Measurements from ENCODE around the gene NUDT16. TPM values are rescaled to one million over a fixed set of nuclear protein-coding genes. Genes with fewer than 3 reads are reported as not detected.

Gene NUDT16
- polyA plus RNA-seq, 1 donor (not counting 4 experiments of a cell fraction or from before 2014, with no cell fraction given) = 6.9 TPM

GRCh38 chr3:131388490-131388799, 6.9 kb downstream of the NUDT16 start:
- no peak for DNase-seq (ENCODE audit: low read depth, low spot score)
- Histone ChIP-seq H3K4me2 (ENCODE audit: control insufficient read depth, extremely low read depth, insufficient read depth, low read depth, low read length) (no peak overlapping the region), H3K36me3 (ENCODE audit: control insufficient read depth in 2 of 2, extremely low read depth in 1 of 2, insufficient read depth in 2 of 2, low read length in 2 of 2) (peaks cover 3 to 5% of the 10 kb centered on the region in 2 experiments), H4K20me1 (ENCODE audit: control insufficient read depth, extremely low read depth, insufficient read depth, low read length) (no peaks in the 10 kb centered on the region), H3K27ac (ENCODE audit: control insufficient read depth, insufficient read depth, low read length) (no peak overlapping the region), H3K9me3 (ENCODE audit: control insufficient read depth, low read depth, low read length) (no peaks in the 10 kb centered on the region), H3K4me1 (ENCODE audit: control insufficient read depth, extremely low read depth, insufficient read depth, low read length) (no peaks in the 10 kb centered on the region), H3K79me2 (ENCODE audit: control insufficient read depth, insufficient read depth, low read length) (no peaks in the 10 kb centered on the region), H2AFZ (ENCODE audit: control insufficient read depth, low read length) (no peak overlapping the region), H3K9me1 (ENCODE audit: control insufficient read depth, extremely low read depth, insufficient read depth, low read length) (no peaks in the 10 kb centered on the region), H3K27me3 (ENCODE audit: control insufficient read depth, extremely low read depth, insufficient read depth, low read length) (no peaks in the 10 kb centered on the region), H3K9ac (ENCODE audit: control insufficient read depth, extremely low read depth, insufficient read depth, low read length) (no peak overlapping the region), H3K4me3 (ENCODE audit: control insufficient read depth in 2 of 3, extremely low read depth in 1 of 3, insufficient read depth in 2 of 3, low read depth in 1 of 3, low read length in 3 of 3) (no peak overlapping the region)
- dilution Hi-C loops (cut with MboI; ENCODE audit: extremely low pct_ligation_motif_present, low sequenced_read_pairs) = no loop called here
- no peak for TF ChIP-seq CTCF (optimal IDR thresholded peaks at IDR 0.05 in 1 of 3, IDR thresholded peaks at IDR 0.05 in 1 of 3, conservative IDR thresholded peaks at IDR 0.05 in 1 of 3; ENCODE audit: extremely low read depth in 1 of 3, insufficient read depth in 2 of 3, low read length in 3 of 3)
- TF ChIP-seq EZH2 (IDR thresholded peaks at IDR 0.05; ENCODE audit: low read length) = no peak
- no peak for FAIRE-seq

DNA sequence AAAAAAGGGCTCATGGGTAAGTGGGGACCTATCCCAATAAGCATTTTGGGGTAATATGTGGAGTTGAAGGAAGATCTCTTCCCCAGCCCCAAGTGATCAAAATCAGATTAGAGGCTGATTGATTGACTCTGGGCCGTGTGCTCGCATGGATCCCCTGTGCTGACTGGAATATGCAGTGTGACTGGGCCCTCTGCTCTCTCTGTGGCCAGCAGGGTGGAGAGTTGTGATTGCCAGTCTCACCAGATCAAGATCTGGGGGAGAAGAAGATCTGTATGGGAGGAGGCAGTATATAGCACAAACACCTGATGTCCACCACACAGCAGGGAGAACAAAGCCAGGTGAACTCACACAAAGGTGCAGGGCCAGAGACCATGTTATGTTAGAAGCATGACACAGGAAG, 8.8 kb downstream of the NUDT16 start:
- Histone ChIP-seq H3K27ac (ENCODE audit: control insufficient read depth, insufficient read depth, low read length) (no peak overlapping the region), H3K4me3 (ENCODE audit: control insufficient read depth in 2 of 3, extremely low read depth in 1 of 3, insufficient read depth in 2 of 3, low read depth in 1 of 3, low read length in 3 of 3) (no peak overlapping the region), H2AFZ (ENCODE audit: control insufficient read depth, low read length) (no peak overlapping the region), H3K4me2 (ENCODE audit: control insufficient read depth, extremely low read depth, insufficient read depth, low read depth, low read length) (no peak overlapping the region), H3K79me2 (ENCODE audit: control insufficient read depth, insufficient read depth, low read length) (no peaks in the 10 kb centered on the region), H3K9ac (ENCODE audit: control insufficient read depth, extremely low read depth, insufficient read depth, low read length) (no peak overlapping the region), H3K27me3 (ENCODE audit: control insufficient read depth, extremely low read depth, insufficient read depth, low read length) (no peaks in the 10 kb centered on the region), H4K20me1 (ENCODE audit: control insufficient read depth, extremely low read depth, insufficient read depth, low read length) (no peaks in the 10 kb centered on the region), H3K9me3 (ENCODE audit: control insufficient read depth, low read depth, low read length) (no peaks in the 10 kb centered on the region), H3K4me1 (ENCODE audit: control insufficient read depth, extremely low read depth, insufficient read depth, low read length) (no peaks in the 10 kb centered on the region), H3K9me1 (ENCODE audit: control insufficient read depth, extremely low read depth, insufficient read depth, low read length) (no peaks in the 10 kb centered on the region), H3K36me3 (ENCODE audit: control insufficient read depth in 2 of 2, extremely low read depth in 1 of 2, insufficient read depth in 2 of 2, low read length in 2 of 2) (no peaks in the 10 kb centered on the region)
- no peak for TF ChIP-seq EZH2 (IDR thresholded peaks at IDR 0.05; ENCODE audit: low read length)
- FAIRE-seq = no peak
- no peak for DNase-seq (ENCODE audit: low read depth, low spot score)
- dilution Hi-C loops (cut with MboI; ENCODE audit: extremely low pct_ligation_motif_present, low sequenced_read_pairs) = no loop called here

- H3K4me1 ChIP-seq (ENCODE audit: control insufficient read depth, extremely low read depth, insufficient read depth, low read length) = no peaks in the 10 kb centered on the region
- no peak for TF ChIP-seq CTCF (optimal IDR thresholded peaks at IDR 0.05 in 1 of 3, IDR thresholded peaks at IDR 0.05 in 1 of 3, conservative IDR thresholded peaks at IDR 0.05 in 1 of 3; ENCODE audit: extremely low read depth in 1 of 3, insufficient read depth in 2 of 3, low read length in 3 of 3)
- no peak for TF ChIP-seq EZH2 (IDR thresholded peaks at IDR 0.05; ENCODE audit: low read length)
- dilution Hi-C loops (cut with MboI; ENCODE audit: extremely low pct_ligation_motif_present, low sequenced_read_pairs) = no loop called here
- no peak overlapping the region for H3K4me3 ChIP-seq (ENCODE audit: control insufficient read depth in 2 of 3, extremely low read depth in 1 of 3, insufficient read depth in 2 of 3, low read depth in 1 of 3, low read length in 3 of 3)
- FAIRE-seq (no peak), DNase-seq (ENCODE audit: low read depth, low spot score) (no peak)
- no peak overlapping the region for H3K4me2 ChIP-seq (ENCODE audit: control insufficient read depth, extremely low read depth, insufficient read depth, low read depth, low read length)
- H2AFZ ChIP-seq (ENCODE audit: control insufficient read depth, low read length) = no peak overlapping the region
- H3K79me2 ChIP-seq (ENCODE audit: control insufficient read depth, insufficient read depth, low read length) = no peaks in the 10 kb centered on the region
- H3K27ac ChIP-seq (ENCODE audit: control insufficient read depth, insufficient read depth, low read length) = no peak overlapping the region
- H3K9me3 ChIP-seq (ENCODE audit: control insufficient read depth, low read depth, low read length) = no peaks in the 10 kb centered on the region
- H3K9me1 ChIP-seq (ENCODE audit: control insufficient read depth, extremely low read depth, insufficient read depth, low read length) = no peaks in the 10 kb centered on the region
- no peaks in the 10 kb centered on the region for H3K36me3 ChIP-seq (ENCODE audit: control insufficient read depth in 2 of 2, extremely low read depth in 1 of 2, insufficient read depth in 2 of 2, low read length in 2 of 2)
- no peak overlapping the region for H3K9ac ChIP-seq (ENCODE audit: control insufficient read depth, extremely low read depth, insufficient read depth, low read length)
- no peaks in the 10 kb centered on the region for H3K27me3 ChIP-seq (ENCODE audit: control insufficient read depth, extremely low read depth, insufficient read depth, low read length)
- no peaks in the 10 kb centered on the region for H4K20me1 ChIP-seq (ENCODE audit: control insufficient read depth, extremely low read depth, insufficient read depth, low read length)
Observed at GRCh38 chr3:131393051-131393450, 11.5 kb downstream of the NUDT16 start.
